Gastrocnemius medialis (tissue), 4 donors: Measurements from ENCODE around the gene GLIPR1L2.

ENCODE experiments used
- POLR2A ChIP-seq, 2 donors: fragments of 450-650 bp; IDR thresholded peaks; one replicate each; pipeline ENCODE4 v1.6.1; 2017; ENCODE audit warnings: antibody characterized with exemption in 2 of 2, mild to moderate bottlenecking in 2 of 2, moderate library complexity in 2 of 2
- TF ChIP-seq, protein P1 (sequence below), 5 experiments: fragments of 450-650 bp in 3 of 5; fragments of 200-600 bp in 2 of 5; sonication (generic) in 2 of 5; IDR thresholded peaks in 4 of 5; conservative IDR thresholded peaks in 1 of 5; 1 replicate in 4 of 5; 2 replicates in 1 of 5; pipeline ENCODE4 v1.5.1; 2016 to 2019; ENCODE audit warnings: antibody characterized with exemption in 5 of 5, mild to moderate bottlenecking in 3 of 5, moderate library complexity in 3 of 5

DNA sequence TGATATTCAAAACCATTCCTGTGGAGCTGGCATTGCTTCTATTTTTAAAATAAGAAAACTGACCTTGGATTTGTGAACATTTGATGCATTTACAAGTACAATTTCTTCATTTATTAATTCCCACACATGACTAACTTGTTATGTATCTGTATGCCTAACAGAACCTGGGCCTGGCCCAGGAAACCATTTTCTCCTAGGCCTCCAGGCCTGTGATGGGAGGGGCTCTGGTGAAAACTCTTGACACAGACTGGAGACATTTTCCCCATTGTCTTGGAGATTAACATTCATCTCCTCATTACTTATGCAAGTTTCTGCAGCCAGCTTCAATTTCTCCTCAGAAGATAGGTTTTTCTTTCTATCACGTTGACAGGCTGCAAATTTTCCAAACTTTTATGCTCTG, 42.0 kb downstream of the GLIPR1L2 start:
- TF ChIP-seq, protein P1, sequence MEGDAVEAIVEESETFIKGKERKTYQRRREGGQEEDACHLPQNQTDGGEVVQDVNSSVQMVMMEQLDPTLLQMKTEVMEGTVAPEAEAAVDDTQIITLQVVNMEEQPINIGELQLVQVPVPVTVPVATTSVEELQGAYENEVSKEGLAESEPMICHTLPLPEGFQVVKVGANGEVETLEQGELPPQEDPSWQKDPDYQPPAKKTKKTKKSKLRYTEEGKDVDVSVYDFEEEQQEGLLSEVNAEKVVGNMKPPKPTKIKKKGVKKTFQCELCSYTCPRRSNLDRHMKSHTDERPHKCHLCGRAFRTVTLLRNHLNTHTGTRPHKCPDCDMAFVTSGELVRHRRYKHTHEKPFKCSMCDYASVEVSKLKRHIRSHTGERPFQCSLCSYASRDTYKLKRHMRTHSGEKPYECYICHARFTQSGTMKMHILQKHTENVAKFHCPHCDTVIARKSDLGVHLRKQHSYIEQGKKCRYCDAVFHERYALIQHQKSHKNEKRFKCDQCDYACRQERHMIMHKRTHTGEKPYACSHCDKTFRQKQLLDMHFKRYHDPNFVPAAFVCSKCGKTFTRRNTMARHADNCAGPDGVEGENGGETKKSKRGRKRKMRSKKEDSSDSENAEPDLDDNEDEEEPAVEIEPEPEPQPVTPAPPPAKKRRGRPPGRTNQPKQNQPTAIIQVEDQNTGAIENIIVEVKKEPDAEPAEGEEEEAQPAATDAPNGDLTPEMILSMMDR (IDR thresholded peaks at IDR 0.05 in 4 of 5, conservative IDR thresholded peaks at IDR 0.05 in 1 of 5), result no peak
- TF ChIP-seq POLR2A (IDR thresholded peaks at IDR 0.05), result no peak
